Neural crest cell (in vitro differentiated cells): ENCODE measurements around the gene FALEC. TPM values are rescaled to one million over a fixed set of nuclear protein-coding genes. Genes with fewer than 3 reads are reported as not detected.
A peak's percentile ranks its signal among the peaks of the same experiment; 100 is the strongest.

ENCODE experiments used
- DNase-seq: peaks from one replicate; pipeline ENCODE4 v3.0.0; 2021; ENCODE audit warnings: low read depth, mixed read lengths, low spot score
- H3K27ac Mint-ChIP-seq: one replicate; pipeline ENCODE4 v1.8.0; 2021; ENCODE audit warnings: mild to moderate bottlenecking, mixed read lengths; ENCODE audit not compliant: unreplicated experiment
- H3K27me3 Mint-ChIP-seq: 2 replicates; pipeline ENCODE4 v1.8.0; 2021; ENCODE audit warnings: low read depth, mild to moderate bottlenecking, mixed read lengths
- H3K36me3 Mint-ChIP-seq: 2 replicates; pipeline ENCODE4 v1.8.0; 2021; ENCODE audit warnings: low read depth, mild to moderate bottlenecking, mixed read lengths
- H3K4me1 Mint-ChIP-seq: 2 replicates; pipeline ENCODE4 v1.8.0; 2021; ENCODE audit warnings: mixed read lengths
- H3K4me3 Mint-ChIP-seq: one replicate; pipeline ENCODE4 v1.8.0; 2021; ENCODE audit warnings: mild to moderate bottlenecking, mixed read lengths
- H3K9me3 Mint-ChIP-seq: 2 replicates; pipeline ENCODE4 v1.8.0; 2021; ENCODE audit warnings: mixed read lengths
- CTCF ChIP-seq: fragments of 200-600 bp; sonication (generic); conservative IDR thresholded peaks from 2 replicates; pipeline ENCODE4 v1.5.0; 2021; ENCODE audit warnings: antibody characterized with exemption, mild to moderate bottlenecking
- long read RNA-seq: library from polyadenylated mRNA; unstranded; transcript quantifications from one replicate; pipeline ENCODE4 v2.0.0, GENCODE V29; 2020
- total RNA-seq: library from RNA; stranded (reverse); gene quantifications from 2 replicates; pipeline ENCODE4 v1.2.1, GENCODE V29; 2021

The FALEC gene
- total RNA-seq = 1.2 and 1.3 TPM in 2 replicates
- long read RNA-seq, partial matches to known transcripts = 0 of 1 reads
- long read RNA-seq, other reads (novel, unspliced or antisense) = 1 of 1 reads

GRCh38 chr1:150515328-150516049 is at the start of gene FALEC:
FALEC (plus strand) TSS chr1:150515752.
- TF ChIP-seq CTCF = no peak
- Mint-ChIP-seq H3K27ac (peak within 1 kb of the TSS; percentile 88), H3K36me3 (no peaks in the 10 kb centered on the region), H3K9me3 (no peaks in the 10 kb centered on the region), H3K4me1 (peaks cover 23% of the 10 kb centered on the region), H3K4me3 (peak within 1 kb of the TSS; percentile 96), H3K27me3 (peaks cover 4% of the 10 kb centered on the region)
- DNase-seq = peak; percentile 92

DNA sequence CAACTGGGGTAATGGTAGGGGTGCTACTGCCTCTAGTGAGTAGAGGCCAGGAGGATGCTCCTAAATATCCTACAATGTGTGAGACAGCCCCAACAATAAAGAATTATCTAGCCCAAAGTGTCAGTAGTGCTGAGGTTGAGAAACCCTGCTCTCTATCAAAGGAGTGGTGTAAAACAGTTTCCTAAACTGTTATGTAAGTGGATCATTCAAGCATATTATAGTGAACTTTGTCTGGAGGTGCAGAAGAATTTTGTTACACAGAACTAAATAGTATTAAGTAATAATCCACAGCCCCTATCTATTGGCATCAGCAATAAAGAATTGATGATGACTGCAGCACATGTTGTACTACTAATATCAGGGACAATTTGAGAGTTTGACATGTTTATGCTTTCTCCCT is 48.6 kb upstream of the FALEC start:
- no peak for DNase-seq
- Mint-ChIP-seq H3K4me1 (no peaks in the 10 kb centered on the region), H3K9me3 (no peaks in the 10 kb centered on the region), H3K4me3 (no peak overlapping the region), H3K27me3 (no peaks in the 10 kb centered on the region), H3K27ac (no peak overlapping the region), H3K36me3 (peaks cover 24% of the 10 kb centered on the region)
- no peak for TF ChIP-seq CTCF

DNA sequence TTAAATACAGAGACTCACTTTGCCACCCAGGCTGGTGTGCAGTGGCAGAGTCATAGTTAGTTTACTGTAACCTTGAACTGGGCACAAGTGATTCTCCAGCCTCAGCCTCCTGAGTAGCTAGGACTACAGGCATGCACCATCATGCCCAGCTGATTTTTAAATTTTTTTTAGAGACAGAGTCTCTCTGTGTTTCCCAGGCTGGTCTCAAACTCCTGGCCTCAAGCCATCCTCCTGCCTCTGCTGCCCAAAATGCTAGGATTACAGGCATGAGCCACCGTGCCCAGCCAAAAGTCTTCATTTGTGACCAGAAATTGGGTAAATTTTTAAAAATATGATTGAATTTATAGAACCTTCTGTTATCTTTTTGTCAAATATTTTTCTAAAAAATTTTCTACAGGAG is 46.3 kb upstream of the FALEC start:
- H3K36me3 Mint-ChIP-seq = peaks cover 22% of the 10 kb centered on the region
- TF ChIP-seq CTCF = no peak
- H3K27me3 Mint-ChIP-seq = no peaks in the 10 kb centered on the region
- DNase-seq = no peak
- no peak overlapping the region for H3K27ac Mint-ChIP-seq
- no peak overlapping the region for H3K4me3 Mint-ChIP-seq
- no peaks in the 10 kb centered on the region for H3K4me1 Mint-ChIP-seq
- H3K9me3 Mint-ChIP-seq = no peaks in the 10 kb centered on the region

DNA sequence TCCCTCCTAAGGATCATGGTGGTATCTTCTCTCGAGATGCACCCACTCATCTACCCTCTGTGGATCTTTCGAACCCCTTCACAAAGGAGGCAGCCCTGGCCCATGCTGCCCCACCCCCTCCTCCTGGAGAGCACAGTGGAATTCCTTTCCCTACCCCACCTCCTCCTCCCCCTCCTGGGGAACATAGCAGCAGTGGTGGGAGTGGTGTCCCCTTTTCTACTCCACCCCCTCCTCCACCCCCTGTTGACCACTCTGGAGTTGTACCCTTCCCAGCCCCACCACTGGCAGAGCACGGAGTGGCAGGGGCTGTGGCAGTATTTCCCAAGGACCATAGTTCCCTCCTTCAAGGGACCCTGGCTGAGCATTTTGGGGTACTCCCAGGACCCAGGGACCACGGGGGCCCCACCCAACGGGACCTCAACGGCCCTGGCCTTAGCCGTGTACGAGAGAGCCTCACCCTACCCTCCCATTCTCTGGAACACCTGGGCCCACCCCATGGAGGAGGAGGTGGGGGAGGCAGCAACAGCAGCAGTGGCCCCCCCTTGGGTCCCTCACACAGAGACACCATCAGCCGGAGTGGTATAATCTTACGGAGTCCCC is 42.9 kb upstream of the FALEC start:
- H3K27ac Mint-ChIP-seq = no peak overlapping the region
- no peaks in the 10 kb centered on the region for H3K27me3 Mint-ChIP-seq
- peaks cover 17% of the 10 kb centered on the region for H3K4me1 Mint-ChIP-seq
- H3K36me3 Mint-ChIP-seq = peaks cover 16% of the 10 kb centered on the region
- H3K4me3 Mint-ChIP-seq = no peak overlapping the region
- no peak for TF ChIP-seq CTCF
- no peak for DNase-seq
- H3K9me3 Mint-ChIP-seq = no peaks in the 10 kb centered on the region

DNA sequence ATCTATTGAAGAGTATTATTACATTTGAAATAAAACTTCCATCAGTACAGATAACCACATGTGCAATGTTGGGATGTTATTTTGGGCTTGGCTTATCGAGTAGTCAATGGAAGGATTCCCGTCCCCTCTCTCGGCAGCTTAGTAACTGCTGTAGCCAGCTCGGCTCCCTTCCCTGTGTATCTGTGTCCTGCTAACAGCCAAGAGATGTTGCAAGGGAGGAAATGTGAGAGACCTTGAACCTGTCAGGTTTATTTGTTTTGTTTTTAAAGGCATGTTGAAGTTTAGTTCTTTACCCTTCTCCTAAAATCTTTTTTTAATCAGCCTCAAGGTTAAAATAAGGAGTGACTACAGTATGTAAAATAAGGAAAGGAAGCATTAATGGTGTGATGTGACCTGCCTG is 41.9 kb upstream of the FALEC start:
- Mint-ChIP-seq H3K27me3 (no peaks in the 10 kb centered on the region), H3K36me3 (peaks cover 16% of the 10 kb centered on the region), H3K9me3 (no peaks in the 10 kb centered on the region), H3K27ac (no peak overlapping the region), H3K4me3 (no peak overlapping the region), H3K4me1 (peaks cover 17% of the 10 kb centered on the region)
- no peak for DNase-seq
- no peak for TF ChIP-seq CTCF
